HG03066 (cell line): ENCODE measurements around the gene SLAMF7.

Experiments
- ATAC-seq: cut with Tn5 transposase; IDR thresholded peaks from one replicate; pipeline ENCODE4 v1.9.1; 2021; ENCODE audit warnings: low read depth; ENCODE audit not compliant: unreplicated experiment

Gene SLAMF7

GRCh38 chr1:160799641-160800040 is 60.6 kb downstream of the SLAMF7 start:
- ATAC-seq = no peak

DNA sequence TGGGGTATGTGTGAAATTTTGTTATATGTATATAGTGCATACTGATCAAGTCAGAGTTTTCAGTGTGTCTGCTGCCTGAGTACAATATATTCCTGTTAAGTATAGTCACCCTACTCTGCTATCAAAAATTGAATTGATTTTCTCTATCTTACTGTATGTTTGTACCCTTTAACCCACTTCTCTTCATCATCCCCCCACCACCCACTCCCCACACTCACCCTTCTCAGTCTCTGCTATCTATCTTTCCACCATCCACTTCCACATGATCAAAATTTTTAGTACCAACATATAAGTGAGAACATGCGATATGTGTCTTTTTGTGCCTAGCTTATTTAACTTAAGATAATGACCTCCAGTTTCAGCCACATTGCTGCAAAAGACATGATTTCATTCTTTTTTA is 61.1 kb downstream of the SLAMF7 start:
- ATAC-seq = no peak

DNA sequence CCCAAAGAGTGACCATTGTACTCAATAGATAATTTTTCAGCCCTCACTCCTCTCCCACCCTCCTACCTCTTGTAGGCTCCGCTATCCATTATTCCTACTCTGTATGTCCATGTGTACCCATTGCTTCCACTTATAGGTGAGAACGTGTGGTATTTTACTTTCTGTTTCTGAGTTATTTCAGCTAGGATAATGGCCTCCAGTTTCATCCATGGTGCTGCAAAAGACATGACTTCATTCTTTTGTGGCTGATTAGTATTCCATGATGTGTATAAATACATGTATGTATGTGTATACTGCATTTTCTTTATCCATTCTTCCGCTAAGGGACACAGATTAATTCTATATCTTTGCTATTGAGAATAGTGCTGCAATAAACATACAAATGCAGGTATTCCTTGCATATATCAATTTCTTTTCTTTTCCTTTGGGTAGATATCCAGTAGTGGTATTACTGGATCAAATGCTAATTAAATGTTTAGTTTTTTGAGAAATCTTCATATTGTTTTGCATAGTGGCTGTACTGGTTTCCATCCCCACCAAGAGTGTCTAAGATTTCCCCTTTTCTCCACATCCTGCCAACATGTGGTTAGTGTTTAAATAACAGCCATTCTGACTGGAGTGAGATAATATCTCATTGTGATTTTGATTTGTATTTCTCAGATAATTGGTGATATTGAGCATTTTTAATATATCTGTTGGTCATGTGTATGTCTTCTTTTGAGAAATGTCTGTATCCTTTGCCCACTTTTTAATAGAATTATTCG is 61.8 kb downstream of the SLAMF7 start:
- no peak for ATAC-seq

DNA sequence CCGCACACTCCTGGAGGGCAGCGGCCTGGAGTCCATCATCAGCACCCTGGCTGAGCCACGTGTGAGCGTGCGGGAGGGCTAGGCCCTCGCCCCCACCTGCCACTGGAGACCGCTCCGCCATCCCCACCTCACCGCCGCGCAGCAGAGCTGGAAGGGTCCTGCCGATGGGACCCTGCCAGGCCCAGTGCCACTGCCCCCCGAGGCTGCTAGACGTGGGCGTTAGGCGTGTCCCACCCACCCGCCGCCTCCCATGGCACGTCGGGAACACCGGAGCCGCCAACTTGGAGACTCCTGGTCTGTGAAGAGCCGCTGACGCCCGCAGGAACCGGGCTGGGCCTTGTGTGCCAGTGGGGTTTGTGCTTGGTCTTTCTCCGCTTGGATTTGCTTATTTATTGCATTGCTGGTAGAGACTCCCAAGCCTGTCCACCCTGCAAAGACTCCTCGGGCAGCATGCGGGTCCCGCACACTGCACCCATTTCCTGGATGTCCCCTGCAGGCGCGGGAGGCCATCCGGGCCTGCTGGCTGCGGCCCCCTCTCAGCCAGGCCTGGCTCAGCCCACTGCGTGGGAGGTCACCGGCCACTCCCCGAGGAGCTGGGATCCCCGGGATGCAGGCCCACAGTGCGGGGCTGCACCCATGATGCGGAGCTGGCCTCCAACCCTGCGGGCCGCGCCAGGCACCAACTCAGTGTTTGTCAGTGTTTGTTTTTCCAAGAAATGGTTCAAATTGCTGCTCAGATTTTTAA is 63.0 kb downstream of the SLAMF7 start:
- no peak for ATAC-seq
